22Rv1 (cell line): Measurements from ENCODE around the gene AP1S2.

ENCODE experiments used
- CTCF ChIP-seq: fragments of 450-650 bp; IDR thresholded peaks from 2 replicates; pipeline ENCODE4 v1.5.1; 2017; ENCODE audit warnings: mild to moderate bottlenecking
- ZFX ChIP-seq: fragments of 450-650 bp; IDR thresholded peaks from 2 replicates; pipeline ENCODE4 v1.6.1; 2017; ENCODE audit warnings: antibody characterized with exemption, borderline replicate concordance

GRCh38 chrX:15785176-15785750, 69.3 kb downstream of the AP1S2 start:
- TF ChIP-seq CTCF (no peak), ZFX (no peak)
